Measurements from ENCODE around the gene ATG4C.
"Not testable (repeated sequence)": the region's sequence is repeated elsewhere in the genome, so short reads cannot be mapped to it uniquely, and the experiment has no call there.

The ATG4C gene

DNA sequence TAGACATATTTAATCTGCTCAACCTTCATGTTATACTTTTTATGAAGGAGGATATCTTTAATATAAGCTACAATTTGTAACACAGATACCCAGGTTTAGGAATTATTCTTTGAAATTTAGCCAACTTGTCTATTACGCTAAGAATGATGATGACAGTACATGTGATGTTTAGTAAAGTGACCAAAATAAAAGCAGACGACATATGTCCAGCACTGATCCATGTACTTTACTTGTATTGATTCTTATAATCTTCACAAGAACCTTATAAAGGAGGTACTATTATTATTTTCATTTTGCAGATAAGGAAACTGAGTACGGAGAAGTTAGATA, 37.2 kb upstream of the ATG4C start:
- Histone ChIP-seq H3K9me3 (no peaks in the 10 kb centered on the region), H3K4me3 (ENCODE audit: low read depth, low read length) (no peak overlapping the region), H3K27me3 (no peaks in the 10 kb centered on the region), H3K36me3 (no peaks in the 10 kb centered on the region), H3K4me1 (no peaks in the 10 kb centered on the region)
- TF ChIP-seq CTCF (IDR thresholded peaks at IDR 0.05; ENCODE audit: low read depth, low read length), result no peak
- DNase-seq, result no peak

GRCh38 chr1:62753031-62753965, 30.6 kb upstream of the ATG4C start:
- no peaks in the 10 kb centered on the region for H3K4me1 ChIP-seq
- no peak overlapping the region for H3K4me3 ChIP-seq (ENCODE audit: low read depth, low read length)
- TF ChIP-seq CTCF (IDR thresholded peaks at IDR 0.05; ENCODE audit: low read depth, low read length), result no peak
- H3K36me3 ChIP-seq, result no peaks in the 10 kb centered on the region
- H3K27me3 ChIP-seq, result no peaks in the 10 kb centered on the region
- no peaks in the 10 kb centered on the region for H3K9me3 ChIP-seq
- no peak for DNase-seq

GRCh38 chr1:62754938-62755337, 29.0 kb upstream of the ATG4C start:
- not testable (repeated sequence) for DNase-seq; H3K4me3 ChIP-seq (ENCODE audit: low read depth, low read length); H3K9me3 ChIP-seq; H3K4me1 ChIP-seq; H3K27me3 ChIP-seq; H3K36me3 ChIP-seq

- H3K9me3 ChIP-seq; H3K36me3 ChIP-seq; DNase-seq; H3K27me3 ChIP-seq; H3K4me1 ChIP-seq; H3K4me3 ChIP-seq (ENCODE audit: low read depth, low read length): not testable (repeated sequence)
Observed at GRCh38 chr1:62756255-62756884, 27.6 kb upstream of the ATG4C start.

DNA sequence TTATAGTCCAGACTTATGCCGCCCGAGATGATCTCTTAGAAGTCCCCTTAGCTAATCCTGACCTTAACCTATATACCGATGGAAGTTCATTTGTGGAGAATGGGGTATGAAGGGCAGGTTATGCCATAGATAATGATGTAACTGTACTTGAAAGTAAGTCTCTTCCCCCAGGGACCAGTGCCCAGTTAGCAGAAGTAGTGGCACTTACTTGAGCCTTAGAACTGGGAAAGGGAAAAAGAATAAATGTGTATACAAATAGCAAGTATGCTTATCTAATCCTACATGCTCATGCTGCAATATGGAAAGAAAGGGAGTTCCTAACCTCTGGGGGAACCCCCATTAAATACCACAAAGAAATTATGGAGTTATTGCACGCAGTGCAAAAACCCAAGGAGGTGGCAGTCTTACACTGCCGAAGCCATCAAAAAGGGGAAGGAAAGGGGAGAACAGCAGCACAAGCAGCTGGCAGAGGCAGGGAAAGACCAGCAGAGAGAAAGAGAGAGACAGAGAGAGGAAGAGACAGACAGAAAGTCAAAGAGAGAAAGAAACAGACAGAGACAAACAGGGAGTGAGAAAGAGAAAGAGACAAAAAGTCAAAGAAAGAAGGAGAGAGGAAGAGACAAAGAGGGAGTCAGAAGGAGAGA, 24.6 kb upstream of the ATG4C start:
- not testable (repeated sequence) for H3K36me3 ChIP-seq; H3K27me3 ChIP-seq; H3K4me1 ChIP-seq; H3K9me3 ChIP-seq; H3K4me3 ChIP-seq (ENCODE audit: low read depth, low read length); DNase-seq

- DNase-seq; H3K9me3 ChIP-seq; H3K4me1 ChIP-seq; H3K4me3 ChIP-seq (ENCODE audit: low read depth, low read length); H3K27me3 ChIP-seq; H3K36me3 ChIP-seq: not testable (repeated sequence)
Observed at GRCh38 chr1:62760021-62760782, 23.7 kb upstream of the ATG4C start.

GRCh38 chr1:62761223-62761870, 22.6 kb upstream of the ATG4C start:
- H3K36me3 ChIP-seq; H3K27me3 ChIP-seq; H3K4me1 ChIP-seq; DNase-seq; H3K4me3 ChIP-seq (ENCODE audit: low read depth, low read length); H3K9me3 ChIP-seq: not testable (repeated sequence)

DNA sequence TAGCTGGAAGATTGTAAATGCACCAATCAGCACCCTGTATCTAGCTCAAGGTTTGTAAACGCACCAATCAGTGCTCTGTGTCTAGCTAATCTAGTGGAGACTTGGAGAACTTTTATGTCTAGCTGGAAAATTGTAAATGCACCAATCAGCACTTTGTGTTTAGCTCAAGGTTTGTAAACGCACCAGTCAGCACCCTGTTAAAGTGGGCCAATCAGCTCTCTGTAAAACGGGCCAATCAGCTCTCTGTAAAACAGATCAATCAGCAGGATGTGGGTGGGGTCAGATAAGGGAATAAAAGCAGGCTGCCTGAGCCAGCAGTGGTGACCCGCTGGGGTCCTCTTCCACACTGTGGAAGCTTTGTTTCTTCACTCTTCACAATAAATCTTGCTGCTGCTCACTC, 21.9 kb upstream of the ATG4C start:
- not testable (repeated sequence) for H3K27me3 ChIP-seq; DNase-seq; H3K36me3 ChIP-seq; H3K4me1 ChIP-seq; H3K4me3 ChIP-seq (ENCODE audit: low read depth, low read length); H3K9me3 ChIP-seq
